Mesendoderm (in vitro differentiated cells): ENCODE measurements around the gene ARPC5.

Experiments
- DNase-seq: peaks from one replicate; pipeline ENCODE4 v3.0.0; 2013
- H2AK5ac ChIP-seq: 2 replicates; pipeline ENCODE4 v1.6.1; 2013; ENCODE audit warnings: low read length, inconsistent platforms
- H2BK120ac ChIP-seq: 2 replicates; pipeline ENCODE4 v1.6.1; 2013; ENCODE audit warnings: low read depth, mild to moderate bottlenecking, low read length, moderate library complexity, mixed read lengths
- H2BK15ac ChIP-seq: replicated peaks from 2 replicates; pipeline ENCODE4 v1.6.1; 2013; ENCODE audit warnings: low read depth, mild to moderate bottlenecking, moderate library complexity
- H2BK5ac ChIP-seq: 2 replicates; pipeline ENCODE4 v1.6.1; 2013; ENCODE audit warnings: low read length, inconsistent platforms
- H3K18ac ChIP-seq: 2 replicates; pipeline ENCODE4 v1.6.1; 2013; ENCODE audit warnings: mild to moderate bottlenecking, low read length, mixed read lengths
- H3K23ac ChIP-seq: one replicate; pipeline ENCODE4 v1.6.1; 2013; ENCODE audit warnings: low read length
- H3K27ac ChIP-seq: 2 replicates; pipeline ENCODE4 v1.5.1; 2013; ENCODE audit warnings: low read depth, mild to moderate bottlenecking, inconsistent platforms, low read length, moderate library complexity
- H3K27me3 ChIP-seq: 2 replicates; pipeline ENCODE4 v1.6.1; 2013; ENCODE audit warnings: low read length, control low read depth, mild to moderate bottlenecking, inconsistent platforms; ENCODE audit not compliant: insufficient read depth, poor library complexity
- H3K36me3 ChIP-seq: 2 replicates; pipeline ENCODE4 v1.6.1; 2013; ENCODE audit warnings: low read length, inconsistent platforms; ENCODE audit not compliant: control insufficient read depth, insufficient read depth
- H3K4ac ChIP-seq: one replicate; pipeline ENCODE4 v1.6.1; 2013; ENCODE audit warnings: low read depth, mild to moderate bottlenecking, low read length, moderate library complexity
- H3K4me1 ChIP-seq: 2 replicates; pipeline ENCODE4 v1.6.1; 2013; ENCODE audit warnings: low read depth, low read length, inconsistent platforms; ENCODE audit not compliant: control insufficient read depth
- H3K4me2 ChIP-seq: 2 replicates; pipeline ENCODE4 v1.6.1; 2013; ENCODE audit warnings: low read length
- H3K4me3 ChIP-seq: 2 replicates; pipeline ENCODE4 v1.5.1; 2013; ENCODE audit warnings: mild to moderate bottlenecking, low read length
- H3K56ac ChIP-seq: one replicate; pipeline ENCODE4 v1.6.1; 2013; ENCODE audit warnings: low read length
- H3K79me1 ChIP-seq: 2 replicates; pipeline ENCODE4 v1.6.1; 2013; ENCODE audit warnings: low read length, inconsistent platforms
- H3K79me2 ChIP-seq: 2 replicates; pipeline ENCODE4 v1.6.1; 2013; ENCODE audit warnings: mild to moderate bottlenecking, low read length; ENCODE audit not compliant: control insufficient read depth, insufficient read depth
- H3K9ac ChIP-seq: 2 replicates; pipeline ENCODE4 v1.6.1; 2013; ENCODE audit warnings: low read length, inconsistent platforms
- H4K5ac ChIP-seq: one replicate; pipeline ENCODE4 v1.6.1; 2013; ENCODE audit warnings: low read length
- H4K8ac ChIP-seq: one replicate; pipeline ENCODE4 v1.6.1; 2013; ENCODE audit warnings: low read depth, mild to moderate bottlenecking, control low read depth, low read length, moderate library complexity
- WGBS: extraction: QIAGEN DNeasy Blood & Tissue Kit; methylation state at CpG from one replicate; pipeline ENCODE4 v1.1.7; 2013; ENCODE audit warnings: low lambda C conversion rate, missing lambda C conversion rate; ENCODE audit not compliant: insufficient coverage; ENCODE audit errors: extremely low coverage; 5-methylcytosine and 5-hydroxymethylcytosine counted together

ARPC5 gene

GRCh38 chr1:183583466-183583865, 52.1 kb downstream of the ARPC5 start:
- H3K27me3 ChIP-seq, result no peaks in the 10 kb centered on the region

GRCh38 chr1:183582021-183582713, 53.4 kb downstream of the ARPC5 start:
- H3K27ac ChIP-seq, result no peak overlapping the region
- H3K4me2 ChIP-seq, result no peak overlapping the region
- no peak overlapping the region for H2BK15ac ChIP-seq
- no peak for DNase-seq
- no peak overlapping the region for H3K4me3 ChIP-seq
- no peaks in the 10 kb centered on the region for H3K36me3 ChIP-seq
- no peaks in the 10 kb centered on the region for H3K27me3 ChIP-seq
- no peak overlapping the region for H4K8ac ChIP-seq
- no peak overlapping the region for H4K5ac ChIP-seq
- H3K23ac ChIP-seq, result no peak overlapping the region
- no peak overlapping the region for H2BK5ac ChIP-seq
- WGBS, result no CpG with 5 or more reads among the region's 12 CpGs
- H3K4ac ChIP-seq, result no peak overlapping the region
- H3K4me1 ChIP-seq, result no peaks in the 10 kb centered on the region
- no peak overlapping the region for H3K18ac ChIP-seq
- no peak overlapping the region for H3K9ac ChIP-seq
- no peak overlapping the region for H2AK5ac ChIP-seq
- no peaks in the 10 kb centered on the region for H3K79me1 ChIP-seq
- no peak overlapping the region for H2BK120ac ChIP-seq
- H3K56ac ChIP-seq, result no peak overlapping the region
- H3K79me2 ChIP-seq, result no peaks in the 10 kb centered on the region

More at GRCh38 chr1:183583466-183583865, 52.1 kb downstream of the ARPC5 start:
- Histone ChIP-seq H3K79me2 (no peaks in the 10 kb centered on the region), H3K4ac (no peak overlapping the region), H3K4me3 (no peak overlapping the region), H2BK120ac (no peak overlapping the region), H2AK5ac (no peak overlapping the region), H3K27ac (no peak overlapping the region), H3K79me1 (no peaks in the 10 kb centered on the region), H2BK5ac (no peak overlapping the region), H3K23ac (no peak overlapping the region), H3K9ac (no peak overlapping the region), H4K5ac (no peak overlapping the region), H2BK15ac (no peak overlapping the region), H3K18ac (no peak overlapping the region), H4K8ac (no peak overlapping the region), H3K4me2 (no peak overlapping the region), H3K36me3 (no peaks in the 10 kb centered on the region), H3K56ac (no peak overlapping the region), H3K4me1 (no peaks in the 10 kb centered on the region)
- no peak for DNase-seq
- no CpG with 5 or more reads among the region's 6 CpGs for WGBS

DNA sequence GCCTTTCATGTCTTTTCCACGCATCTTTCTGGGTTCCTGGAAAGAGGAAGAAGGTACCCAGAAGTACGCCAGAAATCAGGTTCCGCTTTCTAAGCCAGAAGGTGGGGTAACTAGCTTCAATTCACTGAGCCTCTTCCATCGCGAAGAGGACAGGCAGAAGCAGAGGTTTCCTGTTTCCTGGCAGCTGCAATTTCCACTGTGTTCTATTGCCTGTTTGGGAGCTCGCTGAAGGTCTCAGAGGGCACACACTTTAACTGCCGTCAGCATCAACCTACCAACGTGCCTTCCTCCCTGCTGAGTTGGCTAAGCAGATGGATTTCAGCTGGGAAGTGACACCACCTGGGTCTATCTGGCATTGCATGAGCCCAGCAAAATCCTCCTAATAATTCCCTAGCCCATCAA, 55.3 kb downstream of the ARPC5 start:
- Histone ChIP-seq H3K4me3 (no peak overlapping the region), H3K79me2 (no peaks in the 10 kb centered on the region), H3K56ac (peak overlapping the region; percentile 10), H3K36me3 (no peaks in the 10 kb centered on the region), H3K27ac (no peak overlapping the region), H3K18ac (no peak overlapping the region), H3K27me3 (no peaks in the 10 kb centered on the region), H3K4me1 (no peaks in the 10 kb centered on the region), H2BK5ac (no peak overlapping the region), H3K9ac (no peak overlapping the region), H3K79me1 (no peaks in the 10 kb centered on the region), H3K23ac (no peak overlapping the region), H4K8ac (no peak overlapping the region), H4K5ac (no peak overlapping the region), H3K4ac (no peak overlapping the region), H2BK15ac (no peak overlapping the region), H2AK5ac (no peak overlapping the region), H2BK120ac (no peak overlapping the region), H3K4me2 (no peak overlapping the region)
- peak; percentile 73 for DNase-seq
- no CpG with 5 or more reads among the region's 8 CpGs for WGBS

- Histone ChIP-seq H2BK15ac (no peak overlapping the region), H3K18ac (no peak overlapping the region), H4K5ac (no peak overlapping the region), H2AK5ac (no peak overlapping the region), H3K79me1 (no peaks in the 10 kb centered on the region), H3K27me3 (no peaks in the 10 kb centered on the region), H2BK5ac (no peak overlapping the region), H3K4ac (no peak overlapping the region), H3K23ac (no peak overlapping the region), H3K4me1 (no peaks in the 10 kb centered on the region), H3K9ac (no peak overlapping the region), H3K56ac (no peak overlapping the region), H3K27ac (no peak overlapping the region), H3K4me3 (no peak overlapping the region), H3K79me2 (no peaks in the 10 kb centered on the region), H2BK120ac (no peak overlapping the region), H3K4me2 (no peak overlapping the region), H4K8ac (no peak overlapping the region), H3K36me3 (no peaks in the 10 kb centered on the region)
- WGBS, result no CpG with 5 or more reads among the region's 2 CpGs
- DNase-seq, result no peak
These were observed 56.7 kb downstream of the ARPC5 start for GRCh38 chr1:183578856-183579255.

GRCh38 chr1:183577897-183578465, 57.6 kb downstream of the ARPC5 start:
- Histone ChIP-seq H3K79me1 (no peaks in the 10 kb centered on the region), H3K23ac (no peak overlapping the region), H3K4me3 (no peak overlapping the region), H4K5ac (no peak overlapping the region), H3K56ac (no peak overlapping the region), H3K9ac (no peak overlapping the region), H2BK15ac (no peak overlapping the region), H3K18ac (no peak overlapping the region), H4K8ac (no peak overlapping the region), H2AK5ac (no peak overlapping the region), H3K36me3 (no peaks in the 10 kb centered on the region), H3K4me1 (no peaks in the 10 kb centered on the region), H3K27me3 (no peaks in the 10 kb centered on the region), H3K79me2 (no peaks in the 10 kb centered on the region), H3K4ac (no peak overlapping the region), H3K27ac (no peak overlapping the region), H2BK5ac (no peak overlapping the region), H2BK120ac (no peak overlapping the region), H3K4me2 (no peak overlapping the region)
- DNase-seq, result no peak
- WGBS, result no CpG with 5 or more reads among the region's 7 CpGs

DNA sequence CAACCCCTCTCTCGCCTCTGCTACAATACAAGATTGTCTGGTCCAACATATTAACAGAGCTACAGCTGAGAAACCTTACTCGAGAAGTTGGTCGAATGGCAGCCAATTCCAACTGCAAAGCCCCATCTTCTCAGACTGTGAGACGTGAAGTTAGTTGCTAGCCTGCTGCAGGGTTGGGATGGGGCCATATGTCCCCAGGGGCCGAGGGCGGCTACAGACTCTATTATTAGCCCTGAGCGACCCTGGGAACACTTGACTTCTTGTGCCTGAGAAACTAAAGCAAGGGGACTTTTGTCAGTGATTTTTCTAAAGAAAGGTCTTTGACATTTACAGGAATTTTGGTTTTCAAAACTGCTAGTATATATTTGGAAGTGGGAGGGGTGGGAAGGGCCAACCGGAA, 59.0 kb downstream of the ARPC5 start:
- Histone ChIP-seq H2BK5ac (no peak overlapping the region), H3K4ac (no peak overlapping the region), H3K27me3 (no peaks in the 10 kb centered on the region), H3K4me2 (no peak overlapping the region), H3K79me2 (no peaks in the 10 kb centered on the region), H3K23ac (no peak overlapping the region), H3K79me1 (no peaks in the 10 kb centered on the region), H3K56ac (no peak overlapping the region), H2BK120ac (no peak overlapping the region), H3K36me3 (no peaks in the 10 kb centered on the region), H3K18ac (no peak overlapping the region), H2AK5ac (no peak overlapping the region), H4K8ac (no peak overlapping the region), H3K4me3 (no peak overlapping the region), H3K9ac (no peak overlapping the region), H4K5ac (no peak overlapping the region), H3K27ac (no peak overlapping the region), H2BK15ac (no peak overlapping the region), H3K4me1 (no peaks in the 10 kb centered on the region)
- no CpG with 5 or more reads among the region's 8 CpGs for WGBS
- no peak for DNase-seq
